Trophoblast cell (in vitro differentiated cells and primary cell): Measurements from ENCODE around the gene MSTN. TPM values are rescaled to one million over a fixed set of nuclear protein-coding genes. Genes with fewer than 3 reads are reported as not detected.

Experiments
- DNase-seq, 2 donors: peaks; one replicate each; pipeline ENCODE4 v3.0.0-alpha.2; 2016
- H2AFZ ChIP-seq: 2 replicates; pipeline ENCODE4 v1.6.1; 2013; ENCODE audit warnings: low read length, moderate library complexity, mild to moderate bottlenecking; ENCODE audit not compliant: insufficient read depth, poor library complexity
- H2AK5ac ChIP-seq: 2 replicates; pipeline ENCODE4 v1.6.1; 2013; ENCODE audit warnings: mild to moderate bottlenecking, low read length
- H2BK120ac ChIP-seq: 2 replicates; pipeline ENCODE4 v1.6.1; 2013; ENCODE audit warnings: low read length, mild to moderate bottlenecking, moderate library complexity; ENCODE audit not compliant: insufficient read depth, poor library complexity
- H2BK12ac ChIP-seq: 2 replicates; pipeline ENCODE4 v1.6.1; 2013; ENCODE audit warnings: mild to moderate bottlenecking, low read length, moderate library complexity
- H2BK5ac ChIP-seq: 2 replicates; pipeline ENCODE4 v1.6.1; 2013; ENCODE audit warnings: low read length, low read depth, moderate library complexity, mild to moderate bottlenecking; ENCODE audit not compliant: poor library complexity
- H3K14ac ChIP-seq: 2 replicates; pipeline ENCODE4 v1.6.1; 2013; ENCODE audit warnings: mild to moderate bottlenecking, low read length
- H3K18ac ChIP-seq: 2 replicates; pipeline ENCODE4 v1.6.1; 2013; ENCODE audit warnings: mild to moderate bottlenecking, low read length
- H3K23ac ChIP-seq: 2 replicates; pipeline ENCODE4 v1.6.1; 2013; ENCODE audit warnings: low read length
- H3K27ac ChIP-seq: 2 replicates; pipeline ENCODE4 v1.5.1; 2013; ENCODE audit warnings: low read depth, mild to moderate bottlenecking, inconsistent platforms, low read length, moderate library complexity
- H3K27me3 ChIP-seq: 2 replicates; pipeline ENCODE4 v1.6.1; 2013; ENCODE audit warnings: inconsistent platforms, mild to moderate bottlenecking, low read length, moderate library complexity; ENCODE audit not compliant: insufficient read depth
- H3K36me3 ChIP-seq, 2 experiments: 1 replicate in 1 of 2; 2 replicates in 1 of 2; pipeline ENCODE4 v1.6.1; 2013; ENCODE audit warnings: low read length in 2 of 2, mild to moderate bottlenecking in 2 of 2, moderate library complexity in 1 of 2; ENCODE audit not compliant: insufficient read depth in 2 of 2, control insufficient read depth in 1 of 2
- H3K4ac ChIP-seq: 2 replicates; pipeline ENCODE4 v1.6.1; 2013; ENCODE audit warnings: low read depth, mild to moderate bottlenecking, low read length, moderate library complexity
- H3K4me1 ChIP-seq, 2 experiments: 1 replicate in 1 of 2; 2 replicates in 1 of 2; pipeline ENCODE4 v1.6.1; 2013; ENCODE audit warnings: low read length in 2 of 2, mild to moderate bottlenecking in 2 of 2, moderate library complexity in 1 of 2; ENCODE audit not compliant: insufficient read depth in 2 of 2, control insufficient read depth in 1 of 2
- H3K4me2 ChIP-seq: 2 replicates; pipeline ENCODE4 v1.6.1; 2013; ENCODE audit warnings: inconsistent platforms, mild to moderate bottlenecking, low read length, moderate library complexity
- H3K4me3 ChIP-seq: 2 replicates; pipeline ENCODE4 v1.5.1; 2013; ENCODE audit warnings: mild to moderate bottlenecking, low read depth, low read length, inconsistent platforms
- H3K79me1 ChIP-seq: one replicate; pipeline ENCODE4 v1.6.1; 2013; ENCODE audit warnings: low read length
- H3K79me2 ChIP-seq: 2 replicates; pipeline ENCODE4 v1.6.1; 2013; ENCODE audit warnings: low read length, mild to moderate bottlenecking; ENCODE audit not compliant: control insufficient read depth, insufficient read depth, poor library complexity
- H3K9ac ChIP-seq: 2 replicates; pipeline ENCODE4 v1.6.1; 2013; ENCODE audit warnings: mild to moderate bottlenecking, low read length
- H3K9me3 ChIP-seq: 2 replicates; pipeline ENCODE4 v1.6.1; 2013; ENCODE audit warnings: low read depth, mild to moderate bottlenecking, control low read depth, inconsistent platforms, low read length; ENCODE audit not compliant: insufficient read depth
- H4K12ac ChIP-seq: 2 replicates; pipeline ENCODE4 v1.6.1; 2013; ENCODE audit warnings: low read depth, mild to moderate bottlenecking, low read length, moderate library complexity
- H4K8ac ChIP-seq: 2 replicates; pipeline ENCODE4 v1.6.1; 2013; ENCODE audit warnings: low read depth, mild to moderate bottlenecking, low read length, moderate library complexity
- H4K91ac ChIP-seq: one replicate; pipeline ENCODE4 v1.6.1; 2013; ENCODE audit warnings: low read depth, mild to moderate bottlenecking, low read length, moderate library complexity
- WGBS: extraction: QIAGEN DNeasy Blood & Tissue Kit; methylation state at CpG from one replicate; pipeline ENCODE4 v1.1.7; 2013; ENCODE audit warnings: missing lambda C conversion rate; ENCODE audit not compliant: insufficient read length, insufficient coverage; ENCODE audit errors: extremely low coverage; 5-methylcytosine and 5-hydroxymethylcytosine counted together
- polyA plus RNA-seq: library from polyadenylated mRNA; stranded (reverse); fragments of 200-250 nt; gene quantifications from 2 replicates; pipeline ENCODE4 v1.2.3, GENCODE V29; 2013

MSTN gene
- polyA plus RNA-seq: 0.05 and 0.06 TPM in 2 replicates

- no peak within 1 kb of the TSS for H3K23ac ChIP-seq
- H2AFZ ChIP-seq: no peak within 1 kb of the TSS
- no peak within 1 kb of the TSS for H2BK120ac ChIP-seq
- H2BK12ac ChIP-seq: no peak within 1 kb of the TSS
- H3K4me2 ChIP-seq: no peak within 1 kb of the TSS
- no CpG with 5 or more reads among the region's 2 CpGs for WGBS
- H3K4ac ChIP-seq: no peak within 1 kb of the TSS
- no peak within 1 kb of the TSS for H2AK5ac ChIP-seq
- no peaks in the 10 kb centered on the region for H3K79me1 ChIP-seq
- no peak within 1 kb of the TSS for H3K18ac ChIP-seq
- H3K9ac ChIP-seq: no peak within 1 kb of the TSS
- H3K79me2 ChIP-seq: no peaks in the 10 kb centered on the region
- no peak for DNase-seq
- no peaks in the 10 kb centered on the region for H3K4me1 ChIP-seq
- H3K36me3 ChIP-seq: no peaks in the 10 kb centered on the region
- H4K91ac ChIP-seq: no peak within 1 kb of the TSS
- H3K9me3 ChIP-seq: no peaks in the 10 kb centered on the region
- no peak within 1 kb of the TSS for H4K12ac ChIP-seq
- no peaks in the 10 kb centered on the region for H3K27me3 ChIP-seq
- no peak within 1 kb of the TSS for H3K14ac ChIP-seq
- no peak within 1 kb of the TSS for H2BK5ac ChIP-seq
- no peak within 1 kb of the TSS for H3K27ac ChIP-seq
- no peak within 1 kb of the TSS for H4K8ac ChIP-seq
- no peak within 1 kb of the TSS for H3K4me3 ChIP-seq
These were observed at the start of gene MSTN for GRCh38 chr2:190062601-190063000. MSTN (minus strand) TSS chr2:190062729; CDS start chr2:190062596, 133 bp downstream.

- no peak overlapping the region for H4K12ac ChIP-seq
- no peaks in the 10 kb centered on the region for H3K27me3 ChIP-seq
- no peak overlapping the region for H4K8ac ChIP-seq
- no peak overlapping the region for H3K23ac ChIP-seq
- no peak overlapping the region for H3K14ac ChIP-seq
- no peaks in the 10 kb centered on the region for H3K36me3 ChIP-seq
- no peak overlapping the region for H3K4ac ChIP-seq
- no peaks in the 10 kb centered on the region for H3K4me1 ChIP-seq
- H2AK5ac ChIP-seq: no peak overlapping the region
- H2BK120ac ChIP-seq: no peak overlapping the region
- H3K79me1 ChIP-seq: no peaks in the 10 kb centered on the region
- H2BK5ac ChIP-seq: no peak overlapping the region
- no peak overlapping the region for H3K4me2 ChIP-seq
- DNase-seq: no peak
- H3K79me2 ChIP-seq: no peaks in the 10 kb centered on the region
- no peak overlapping the region for H2BK12ac ChIP-seq
- no peak overlapping the region for H3K4me3 ChIP-seq
- no peak overlapping the region for H4K91ac ChIP-seq
- H3K18ac ChIP-seq: no peak overlapping the region
- H3K9me3 ChIP-seq: no peaks in the 10 kb centered on the region
- H3K27ac ChIP-seq: no peak overlapping the region
- H3K9ac ChIP-seq: no peak overlapping the region
- no peak overlapping the region for H2AFZ ChIP-seq
- no CpG with 5 or more reads among the region's 1 CpG for WGBS
These were observed 48.6 kb upstream of the MSTN start for GRCh38 chr2:190111166-190111565.

- Histone ChIP-seq H2BK5ac (no peak overlapping the region), H3K23ac (no peak overlapping the region), H4K91ac (no peak overlapping the region), H3K9ac (no peak overlapping the region), H2AK5ac (no peak overlapping the region), H4K8ac (no peak overlapping the region), H3K4me1 (no peaks in the 10 kb centered on the region), H4K12ac (no peak overlapping the region), H3K36me3 (no peaks in the 10 kb centered on the region), H2AFZ (no peak overlapping the region), H2BK120ac (no peak overlapping the region), H3K4me2 (no peak overlapping the region), H3K14ac (no peak overlapping the region), H3K9me3 (no peaks in the 10 kb centered on the region), H3K79me1 (no peaks in the 10 kb centered on the region), H3K4ac (no peak overlapping the region), H3K79me2 (no peaks in the 10 kb centered on the region), H3K4me3 (no peak overlapping the region), H3K18ac (no peak overlapping the region), H2BK12ac (no peak overlapping the region), H3K27ac (no peak overlapping the region), H3K27me3 (no peaks in the 10 kb centered on the region)
- DNase-seq: peak in 1 of 2 donors; percentile 58
- no CpG with 5 or more reads among the region's 7 CpGs for WGBS
These were observed 48.2 kb upstream of the MSTN start for GRCh38 chr2:190110699-190111098.

GRCh38 chr2:190110131-190110530 lies 47.6 kb upstream of the MSTN start:
- H4K91ac ChIP-seq: no peak overlapping the region
- no peak overlapping the region for H4K12ac ChIP-seq
- no peak overlapping the region for H3K27ac ChIP-seq
- no peak overlapping the region for H2AK5ac ChIP-seq
- no peak overlapping the region for H3K4me2 ChIP-seq
- H2BK120ac ChIP-seq: no peak overlapping the region
- H2BK5ac ChIP-seq: no peak overlapping the region
- no peak overlapping the region for H4K8ac ChIP-seq
- H3K9ac ChIP-seq: no peak overlapping the region
- H3K79me1 ChIP-seq: no peaks in the 10 kb centered on the region
- no peaks in the 10 kb centered on the region for H3K4me1 ChIP-seq
- WGBS: no CpG with 5 or more reads among the region's 2 CpGs
- H3K4me3 ChIP-seq: no peak overlapping the region
- H3K79me2 ChIP-seq: no peaks in the 10 kb centered on the region
- H3K9me3 ChIP-seq: no peaks in the 10 kb centered on the region
- H2BK12ac ChIP-seq: no peak overlapping the region
- no peak overlapping the region for H3K14ac ChIP-seq
- no peaks in the 10 kb centered on the region for H3K27me3 ChIP-seq
- no peak overlapping the region for H2AFZ ChIP-seq
- no peak overlapping the region for H3K23ac ChIP-seq
- no peak overlapping the region for H3K18ac ChIP-seq
- DNase-seq: peak in 1 of 2 donors; percentile 38
- no peaks in the 10 kb centered on the region for H3K36me3 ChIP-seq
- H3K4ac ChIP-seq: no peak overlapping the region
